MM.1S (cell line): ENCODE data around the gene C17orf67.

Source experiments
- DNase-seq: peaks from one replicate; pipeline ENCODE4 v3.0.0-alpha.2; 2015
- H2AFZ ChIP-seq: fragments of 300-600 bp; sonication (generic); 2 replicates; pipeline ENCODE4 v1.6.0; 2016; ENCODE audit warnings: antibody characterized with exemption, low read length
- H3F3A ChIP-seq: fragments of 300-600 bp; sonication (generic); 2 replicates; pipeline ENCODE4 v1.6.1; 2016; ENCODE audit warnings: mild to moderate bottlenecking, antibody characterized with exemption, low read length, moderate library complexity, mixed read lengths; ENCODE audit not compliant: insufficient read depth
- H3K27ac ChIP-seq: fragments of 300-600 bp; sonication (generic); 2 replicates; pipeline ENCODE4 v1.5.1; 2016; ENCODE audit warnings: mild to moderate bottlenecking, low read length
- H3K27me3 ChIP-seq: fragments of 300-600 bp; sonication (generic); replicated peaks from 2 replicates; pipeline ENCODE4 v1.6.0; 2016; ENCODE audit warnings: low read length; ENCODE audit not compliant: insufficient read depth
- H3K36me3 ChIP-seq: fragments of 300-600 bp; sonication (generic); replicated peaks from 2 replicates; pipeline ENCODE4 v1.6.1; 2016; ENCODE audit warnings: mild to moderate bottlenecking, low read length, mixed read lengths; ENCODE audit not compliant: insufficient read depth
- H3K4me1 ChIP-seq: fragments of 300-600 bp; sonication (generic); 2 replicates; pipeline ENCODE4 v1.6.1; 2016; ENCODE audit warnings: low read length, mixed read lengths
- H3K4me2 ChIP-seq: fragments of 300-600 bp; sonication (generic); 2 replicates; pipeline ENCODE4 v1.6.0; 2016; ENCODE audit warnings: low read depth, low read length
- H3K4me3 ChIP-seq: fragments of 300-600 bp; sonication (generic); 2 replicates; pipeline ENCODE4 v1.5.1; 2016; ENCODE audit warnings: low read length, mixed read lengths
- H3K79me2 ChIP-seq: fragments of 300-600 bp; sonication (generic); 2 replicates; pipeline ENCODE4 v1.6.1; 2016; ENCODE audit warnings: mixed run types, low read length, mixed read lengths
- H3K9ac ChIP-seq: fragments of 300-600 bp; sonication (generic); 2 replicates; pipeline ENCODE4 v1.6.1; 2016; ENCODE audit warnings: low read length, mixed read lengths
- H3K9me2 ChIP-seq: fragments of 300-600 bp; sonication (generic); replicated peaks from 2 replicates; pipeline ENCODE4 v1.6.1; 2016; ENCODE audit warnings: mild to moderate bottlenecking, low read length, mixed read lengths; ENCODE audit not compliant: insufficient read depth
- H3K9me3 ChIP-seq: fragments of 300-600 bp; sonication (generic); replicated peaks from 2 replicates; pipeline ENCODE4 v1.6.1; 2016; ENCODE audit warnings: mild to moderate bottlenecking, low read length, mixed read lengths; ENCODE audit not compliant: insufficient read depth
- H4K20me1 ChIP-seq: fragments of 300-600 bp; sonication (generic); 2 replicates; pipeline ENCODE4 v1.6.1; 2016; ENCODE audit warnings: mild to moderate bottlenecking, low read length, moderate library complexity, mixed read lengths; ENCODE audit not compliant: insufficient read depth
- CTCF ChIP-seq: fragments of 300-600 bp; sonication (generic); IDR thresholded peaks from 2 replicates; pipeline ENCODE4 v1.5.1; 2016; ENCODE audit warnings: antibody characterized with exemption, low read length, mixed read lengths
- EZH2 ChIP-seq: fragments of 300-600 bp; sonication (generic); optimal IDR thresholded peaks from 2 replicates; pipeline ENCODE3; 2017; ENCODE audit warnings: low read depth, mild to moderate bottlenecking, antibody characterized with exemption, low read length, mixed read lengths
- EZH2phosphoT487 ChIP-seq: fragments of 300-600 bp; sonication (generic); IDR thresholded peaks from 2 replicates; pipeline ENCODE4 v1.6.1; 2018; ENCODE audit warnings: antibody characterized with exemption, low read length

Gene C17orf67

GRCh38 chr17:56781906-56782305 is 51.8 kb downstream of the C17orf67 start:
- no peak overlapping the region for H3K4me2 ChIP-seq
- peaks cover 28% of the 10 kb centered on the region for H3K4me1 ChIP-seq
- DNase-seq = no peak
- no peak overlapping the region for H3K27ac ChIP-seq
- no peaks in the 10 kb centered on the region for H3K27me3 ChIP-seq
- peaks cover 13% of the 10 kb centered on the region for H3F3A ChIP-seq
- H2AFZ ChIP-seq = no peak overlapping the region
- no peak overlapping the region for H3K9ac ChIP-seq
- no peaks in the 10 kb centered on the region for H3K9me2 ChIP-seq
- no peaks in the 10 kb centered on the region for H4K20me1 ChIP-seq
- H3K4me3 ChIP-seq = no peak overlapping the region
- no peaks in the 10 kb centered on the region for H3K79me2 ChIP-seq
- H3K9me3 ChIP-seq = no peaks in the 10 kb centered on the region
- no peak for TF ChIP-seq CTCF
- no peak for TF ChIP-seq EZH2phosphoT487
- TF ChIP-seq EZH2 = no peak
- no peaks in the 10 kb centered on the region for H3K36me3 ChIP-seq

- H3K27me3 ChIP-seq = no peaks in the 10 kb centered on the region
- no peaks in the 10 kb centered on the region for H3K36me3 ChIP-seq
- no peak for TF ChIP-seq EZH2phosphoT487
- peak; percentile 92 for TF ChIP-seq CTCF
- no peaks in the 10 kb centered on the region for H3K9me2 ChIP-seq
- no peaks in the 10 kb centered on the region for H3K9me3 ChIP-seq
- H3F3A ChIP-seq = peaks cover 8% of the 10 kb centered on the region
- no peaks in the 10 kb centered on the region for H4K20me1 ChIP-seq
- H3K27ac ChIP-seq = peak overlapping the region; percentile 76
- H2AFZ ChIP-seq = peak overlapping the region; percentile 90
- H3K79me2 ChIP-seq = no peaks in the 10 kb centered on the region
- H3K4me1 ChIP-seq = peaks cover 22% of the 10 kb centered on the region
- H3K4me2 ChIP-seq = peak overlapping the region; percentile 86
- peak overlapping the region; percentile 50 for H3K9ac ChIP-seq
- H3K4me3 ChIP-seq = peak overlapping the region; percentile 68
- DNase-seq = peak; percentile 89
These were observed 53.6 kb downstream of the C17orf67 start for GRCh38 chr17:56779898-56780777.

DNA sequence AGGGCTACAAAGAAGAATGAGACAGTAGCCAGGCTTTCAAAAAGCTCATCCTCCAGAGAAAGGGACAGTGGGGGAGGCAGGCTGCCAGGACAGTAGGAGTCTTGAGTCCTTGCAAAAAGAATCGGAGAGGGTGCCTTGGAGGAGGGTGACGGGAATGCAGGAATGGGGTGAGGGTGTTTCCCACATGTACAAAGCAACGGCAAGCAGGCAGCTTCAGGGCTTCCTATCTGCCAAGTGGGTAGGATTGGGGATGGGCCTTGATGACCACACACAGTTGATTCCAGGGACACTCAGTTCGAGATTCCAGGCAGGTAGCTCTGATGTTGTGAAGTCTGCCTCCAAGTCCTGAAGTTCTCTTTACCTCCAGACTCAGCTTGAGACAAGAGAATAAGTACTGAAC is 54.4 kb downstream of the C17orf67 start:
- peaks cover 30% of the 10 kb centered on the region for H3K4me1 ChIP-seq
- H3K27ac ChIP-seq = peak overlapping the region; percentile 76
- H2AFZ ChIP-seq = peak overlapping the region; percentile 90
- H4K20me1 ChIP-seq = no peaks in the 10 kb centered on the region
- H3K79me2 ChIP-seq = no peaks in the 10 kb centered on the region
- H3K4me3 ChIP-seq = peak overlapping the region; percentile 68
- H3F3A ChIP-seq = peaks cover 8% of the 10 kb centered on the region
- H3K9me2 ChIP-seq = no peaks in the 10 kb centered on the region
- H3K4me2 ChIP-seq = peak overlapping the region; percentile 86
- peak overlapping the region; percentile 50 for H3K9ac ChIP-seq
- DNase-seq = no peak
- H3K36me3 ChIP-seq = no peaks in the 10 kb centered on the region
- H3K27me3 ChIP-seq = no peaks in the 10 kb centered on the region
- no peaks in the 10 kb centered on the region for H3K9me3 ChIP-seq
- TF ChIP-seq EZH2 (no peak), CTCF (no peak), EZH2phosphoT487 (no peak)
